Activated CD4-positive, CD25-positive, alpha-beta regulatory T cell (primary cell): ENCODE results near the gene POLR3F.
A peak's percentile ranks its signal among the peaks of the same experiment; 100 is the strongest.
"Not testable (repeated sequence)": the region's sequence is repeated elsewhere in the genome, so short reads cannot be mapped to it uniquely, and the experiment has no call there.

Experiments
- DNase-seq, 4 experiments: peaks; one replicate each; lab custom pipeline; 2025; lab: John Stamatoyannopoulos, UW

POLR3F gene

GRCh38 chr20:18466894-18467730 lies at the start of gene POLR3F, which contains the start of gene DZANK1:
Gene POLR3F, plus strand, starts transcription at chr20:18467390. Its CDS starts 117 bp downstream, at chr20:18467507.
Gene DZANK1, minus strand, starts transcription at chr20:18467030. Its CDS starts 1,672 bp downstream, at chr20:18465358.
- DNase-seq: peak; percentile 82 to 91 (median 85)

- DNase-seq: no peak
Measured at GRCh38 chr20:18421608-18422007, 45.6 kb upstream of the POLR3F start.

- DNase-seq: no peak
Measured at GRCh38 chr20:18427214-18427613, 40.0 kb upstream of the POLR3F start.

- DNase-seq: no peak
Measured at GRCh38 chr20:18428490-18429173, 38.6 kb upstream of the POLR3F start.

GRCh38 chr20:18430172-18430826 lies 36.9 kb upstream of the POLR3F start:
- DNase-seq: no peak

- no peak for DNase-seq
Measured at GRCh38 chr20:18431206-18431605, 36.0 kb upstream of the POLR3F start.

GRCh38 chr20:18436847-18437246 lies 30.3 kb upstream of the POLR3F start:
- DNase-seq: no peak

- DNase-seq: no peak
Measured at GRCh38 chr20:18440403-18440802, 26.8 kb upstream of the POLR3F start.

- DNase-seq: no peak
Measured at GRCh38 chr20:18443886-18444285, 23.3 kb upstream of the POLR3F start.

GRCh38 chr20:18456600-18456999 lies 10.6 kb upstream of the POLR3F start:
- DNase-seq: no peak

GRCh38 chr20:18465536-18466200 lies 1.5 kb upstream of the POLR3F start:
- no peak for DNase-seq

GRCh38 chr20:18466574-18466893 lies 656 bp upstream of the POLR3F start:
- no peak for DNase-seq

GRCh38 chr20:18477218-18477617 lies 10.0 kb downstream of the POLR3F start:
- DNase-seq: no peak

- no peak for DNase-seq
Measured at GRCh38 chr20:18477821-18478220, 10.6 kb downstream of the POLR3F start.

- DNase-seq: no peak
Measured at GRCh38 chr20:18481596-18481995, 14.4 kb downstream of the POLR3F start.

- no peak for DNase-seq
Measured at GRCh38 chr20:18488301-18488700, 21.1 kb downstream of the POLR3F start.

- DNase-seq: no peak
Measured at GRCh38 chr20:18496042-18496441, 28.9 kb downstream of the POLR3F start.

GRCh38 chr20:18496740-18497592 lies 29.8 kb downstream of the POLR3F start, which contains the start of gene RBBP9:
Gene RBBP9, minus strand, starts transcription at chr20:18497225. Its CDS starts 58 bp downstream, at chr20:18497167.
- peak; percentile 35 to 58 (median 40) for DNase-seq

GRCh38 chr20:18497603-18498002 lies 30.4 kb downstream of the POLR3F start:
- DNase-seq: no peak

GRCh38 chr20:18501672-18502071 lies 34.5 kb downstream of the POLR3F start:
- not testable (repeated sequence) for DNase-seq

- no peak for DNase-seq
Measured at GRCh38 chr20:18504479-18505060, 37.4 kb downstream of the POLR3F start.
